ENCODE measurements around the gene VSTM4. TPM values are rescaled to one million over a fixed set of nuclear protein-coding genes. Genes with fewer than 3 reads are reported as not detected.

VSTM4 gene
- total RNA-seq, 4 donors from 2014 or later, result 10.0 to 21.4 (median 12.6) TPM

DNA sequence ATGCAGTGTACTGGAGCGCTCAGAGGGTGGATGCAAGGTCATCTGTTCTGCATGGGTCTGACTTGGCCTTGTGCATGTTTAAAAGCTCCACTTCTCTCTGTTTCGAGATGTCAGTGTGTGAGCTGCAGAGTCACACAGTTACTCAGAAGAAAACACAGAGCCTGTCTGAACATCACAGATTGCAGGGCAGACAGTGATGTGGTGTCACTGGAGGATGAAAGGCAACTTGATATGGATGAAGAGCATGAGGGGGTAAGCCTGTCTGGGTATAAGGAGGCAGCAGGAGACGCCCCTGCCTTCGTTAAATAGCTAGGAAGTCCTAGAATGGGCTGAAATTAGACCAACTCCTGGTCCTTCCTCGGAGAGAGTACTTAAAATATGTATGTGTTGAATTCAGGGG, 108.2 kb downstream of the VSTM4 start:
- DNase-seq (ENCODE audit: extremely low spot score), result no peak
- H3K27ac ChIP-seq (replicated peaks in 1 of 4), result no peak overlapping the region
- 72% methylated on average over 5 of the region's 5 CpGs for WGBS
- TF ChIP-seq POLR2A (IDR thresholded peaks at IDR 0.05; ENCODE audit: low read depth) (no peak), POLR2AphosphoS5 (IDR thresholded peaks at IDR 0.05) (no peak), EP300 (IDR thresholded peaks at IDR 0.05) (no peak)
- TF ChIP-seq, protein P1, sequence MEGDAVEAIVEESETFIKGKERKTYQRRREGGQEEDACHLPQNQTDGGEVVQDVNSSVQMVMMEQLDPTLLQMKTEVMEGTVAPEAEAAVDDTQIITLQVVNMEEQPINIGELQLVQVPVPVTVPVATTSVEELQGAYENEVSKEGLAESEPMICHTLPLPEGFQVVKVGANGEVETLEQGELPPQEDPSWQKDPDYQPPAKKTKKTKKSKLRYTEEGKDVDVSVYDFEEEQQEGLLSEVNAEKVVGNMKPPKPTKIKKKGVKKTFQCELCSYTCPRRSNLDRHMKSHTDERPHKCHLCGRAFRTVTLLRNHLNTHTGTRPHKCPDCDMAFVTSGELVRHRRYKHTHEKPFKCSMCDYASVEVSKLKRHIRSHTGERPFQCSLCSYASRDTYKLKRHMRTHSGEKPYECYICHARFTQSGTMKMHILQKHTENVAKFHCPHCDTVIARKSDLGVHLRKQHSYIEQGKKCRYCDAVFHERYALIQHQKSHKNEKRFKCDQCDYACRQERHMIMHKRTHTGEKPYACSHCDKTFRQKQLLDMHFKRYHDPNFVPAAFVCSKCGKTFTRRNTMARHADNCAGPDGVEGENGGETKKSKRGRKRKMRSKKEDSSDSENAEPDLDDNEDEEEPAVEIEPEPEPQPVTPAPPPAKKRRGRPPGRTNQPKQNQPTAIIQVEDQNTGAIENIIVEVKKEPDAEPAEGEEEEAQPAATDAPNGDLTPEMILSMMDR (IDR thresholded peaks at IDR 0.05), result no peak
- H3K36me3 ChIP-seq, result no peaks in the 10 kb centered on the region
- intact Hi-C loops (cut with DNase I), result no loop called here
- no peak overlapping the region for H3K4me3 ChIP-seq
- H3K9me3 ChIP-seq, result no peaks in the 10 kb centered on the region
- peaks cover 6 to 25% (median 13%) of the 10 kb centered on the region in 4 donors for H3K4me1 ChIP-seq
- peaks cover 0 to 4% (median 0%) of the 10 kb centered on the region in 4 donors for H3K27me3 ChIP-seq

DNA sequence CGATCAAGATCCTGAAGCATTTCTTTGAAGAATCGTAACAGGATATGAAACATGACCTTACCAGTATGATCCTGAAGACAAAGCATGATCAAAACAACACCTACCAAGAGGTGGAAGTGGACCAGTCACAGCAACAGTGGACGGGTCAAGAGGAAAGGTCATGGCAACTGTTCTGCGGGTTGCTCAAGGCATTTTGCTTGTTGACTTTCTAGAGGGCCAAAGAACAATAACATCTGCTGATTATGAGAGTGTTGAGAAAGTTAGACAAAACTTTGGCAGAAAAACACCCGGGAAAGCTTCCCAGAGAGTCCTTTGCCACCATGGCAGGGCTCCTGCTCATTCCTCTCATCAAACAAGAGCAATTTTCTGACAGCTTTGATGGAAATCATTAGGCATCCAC, 110.1 kb downstream of the VSTM4 start:
- no peaks in the 10 kb centered on the region for H3K27me3 ChIP-seq
- TF ChIP-seq, protein P1 (IDR thresholded peaks at IDR 0.05), result no peak
- TF ChIP-seq POLR2A (IDR thresholded peaks at IDR 0.05; ENCODE audit: low read depth) (no peak), POLR2AphosphoS5 (IDR thresholded peaks at IDR 0.05) (no peak), EP300 (IDR thresholded peaks at IDR 0.05) (no peak)
- no peak overlapping the region for H3K27ac ChIP-seq (replicated peaks in 1 of 4)
- no peak overlapping the region for H3K4me3 ChIP-seq
- intact Hi-C loops (cut with DNase I), result no loop called here
- peaks cover 6 to 29% (median 15%) of the 10 kb centered on the region in 4 donors for H3K4me1 ChIP-seq
- H3K36me3 ChIP-seq, result no peaks in the 10 kb centered on the region
- 83% methylated on average over 5 of the region's 5 CpGs for whole genome bisulfite sequencing
- H3K9me3 ChIP-seq, result no peaks in the 10 kb centered on the region
- DNase-seq (ENCODE audit: extremely low spot score), result no peak

DNA sequence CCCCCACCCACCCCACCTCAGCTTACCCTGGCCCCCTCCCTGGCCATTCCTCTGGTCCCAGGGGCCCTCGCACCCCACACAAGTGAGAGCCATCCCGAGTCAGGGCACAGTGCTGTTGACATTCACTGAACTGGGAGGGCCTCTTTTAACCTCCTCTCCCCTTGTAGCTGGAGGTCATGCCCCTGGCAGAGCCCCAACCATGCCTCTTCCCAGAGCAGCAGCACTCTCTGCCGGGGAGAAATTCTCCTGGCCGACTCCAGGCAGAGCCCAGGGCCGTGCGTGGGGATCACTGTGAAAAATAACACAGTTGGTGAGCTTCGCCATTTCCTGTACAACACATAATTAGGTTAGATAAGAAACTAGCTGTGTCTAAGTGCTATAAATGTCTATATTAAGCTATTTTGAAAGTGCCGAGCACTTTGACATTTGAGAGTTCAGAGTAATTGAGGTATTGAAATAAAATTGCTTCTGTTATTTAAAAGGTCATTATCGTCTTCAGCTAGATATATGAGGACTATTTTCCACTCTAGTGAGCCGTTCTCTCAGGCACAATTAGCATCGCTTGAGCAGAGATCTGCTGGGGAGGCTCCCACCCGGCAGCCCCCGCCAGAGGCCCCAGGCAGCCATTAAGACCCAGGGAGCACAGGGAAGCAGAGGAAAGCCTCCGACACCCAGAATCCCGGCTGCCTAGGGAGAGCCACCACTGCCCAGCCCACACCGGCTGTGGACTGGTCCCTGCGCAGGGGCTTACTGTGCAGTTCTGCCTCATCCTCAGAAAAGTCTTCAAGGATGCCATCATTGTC, 113.3 kb downstream of the VSTM4 start:
- no peak overlapping the region for H3K27ac ChIP-seq (replicated peaks in 1 of 4)
- intact Hi-C loops (cut with DNase I), result no loop called here

DNA sequence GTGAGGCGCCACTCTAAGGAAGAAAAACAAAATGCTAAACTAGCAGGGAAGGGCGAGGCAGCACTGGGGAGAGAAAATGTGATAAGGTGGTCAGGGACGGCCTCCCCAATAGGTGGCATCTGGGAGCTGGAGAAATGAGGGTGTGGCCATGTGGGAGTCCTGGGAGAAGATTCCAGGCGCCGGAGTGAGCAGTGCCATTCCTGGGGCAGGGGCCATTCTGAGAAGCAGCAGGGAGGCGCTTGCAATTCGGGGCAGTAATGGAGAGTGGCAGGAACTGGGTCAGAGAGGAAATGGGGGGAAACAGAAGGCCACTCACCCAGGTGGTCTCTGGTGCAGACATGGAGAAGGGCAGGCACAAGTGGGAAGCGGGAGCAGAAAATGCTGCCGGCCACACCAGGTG, 113.9 kb downstream of the VSTM4 start:
- Histone ChIP-seq H3K36me3 (no peaks in the 10 kb centered on the region), H3K4me3 (no peak overlapping the region), H3K9me3 (no peaks in the 10 kb centered on the region), H3K27ac (replicated peaks in 1 of 4) (no peak overlapping the region), H3K27me3 (no peaks in the 10 kb centered on the region), H3K4me1 (peaks cover 0 to 8% (median 4%) of the 10 kb centered on the region in 4 donors)
- intact Hi-C loops (cut with DNase I), result no loop called here
- DNase-seq (ENCODE audit: extremely low spot score), result no peak
- TF ChIP-seq EP300 (IDR thresholded peaks at IDR 0.05) (no peak), POLR2A (IDR thresholded peaks at IDR 0.05; ENCODE audit: low read depth) (no peak), POLR2AphosphoS5 (IDR thresholded peaks at IDR 0.05) (no peak)
- TF ChIP-seq, protein P1 (IDR thresholded peaks at IDR 0.05), result no peak
- WGBS, result 85% methylated on average over 9 of the region's 9 CpGs

More for the DNA sequence above, 113.3 kb downstream of the VSTM4 start:
- TF ChIP-seq, protein P1 (IDR thresholded peaks at IDR 0.05), result no peak
- TF ChIP-seq POLR2AphosphoS5 (IDR thresholded peaks at IDR 0.05), result no peak
- TF ChIP-seq EP300 (IDR thresholded peaks at IDR 0.05), result no peak
- TF ChIP-seq POLR2A (IDR thresholded peaks at IDR 0.05; ENCODE audit: low read depth), result no peak
- Histone ChIP-seq H3K27me3 (no peaks in the 10 kb centered on the region), H3K9me3 (no peaks in the 10 kb centered on the region), H3K4me3 (no peak overlapping the region), H3K4me1 (peaks cover 0 to 8% (median 4%) of the 10 kb centered on the region in 4 donors), H3K36me3 (no peaks in the 10 kb centered on the region)
- no peak for DNase-seq (ENCODE audit: extremely low spot score)
- 61% methylated on average over 16 of the region's 17 CpGs for WGBS
